GM19372 (cell line): ENCODE results near the gene RING1.
A peak's percentile ranks its signal among the peaks of the same experiment; 100 is the strongest.

Experiments used
- ATAC-seq: cut with Tn5 transposase; IDR thresholded peaks from one replicate; pipeline ENCODE4 v1.9.1; 2021; ENCODE audit warnings: mild to moderate bottlenecking, low read depth, moderate library complexity; ENCODE audit not compliant: unreplicated experiment

The RING1 gene

DNA sequence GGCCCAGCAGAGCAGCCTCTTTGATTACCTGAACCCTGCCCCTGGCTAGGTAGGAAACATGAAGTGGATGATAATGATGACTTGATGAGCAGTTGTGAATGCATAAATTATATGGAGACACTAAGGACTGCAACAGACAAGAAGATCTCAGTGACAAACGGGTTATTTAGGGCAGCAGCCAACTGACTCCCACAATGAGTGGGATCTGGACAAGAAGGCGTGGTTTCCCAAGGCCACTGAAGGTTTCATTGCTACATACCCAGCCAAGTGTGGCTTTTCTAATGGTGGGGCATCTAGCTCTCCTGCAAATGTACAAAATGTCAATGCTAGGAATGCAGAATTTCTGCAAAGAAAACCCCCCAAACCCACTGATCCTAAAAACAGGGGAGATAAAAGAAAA lies 29.4 kb downstream of the RING1 start:
- no peak for ATAC-seq

DNA sequence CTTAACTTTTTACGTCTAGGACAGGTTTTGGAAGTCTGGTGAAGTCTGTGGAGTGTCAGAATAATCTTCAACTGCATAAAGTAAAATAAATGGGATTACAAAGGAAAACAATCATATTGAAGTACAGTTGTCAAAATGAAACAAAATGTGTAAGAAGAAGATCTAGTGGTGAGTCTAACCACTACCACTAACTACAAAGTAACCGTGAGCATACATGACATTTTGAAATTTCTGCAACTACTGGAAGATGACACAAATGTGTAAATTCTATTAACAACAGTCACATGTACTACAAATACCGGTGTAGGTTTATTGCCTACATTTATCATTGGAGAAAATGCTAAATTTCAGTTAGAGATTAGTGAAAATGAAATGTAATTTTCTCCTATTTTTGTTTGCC lies 33.7 kb downstream of the RING1 start:
- no peak for ATAC-seq

DNA sequence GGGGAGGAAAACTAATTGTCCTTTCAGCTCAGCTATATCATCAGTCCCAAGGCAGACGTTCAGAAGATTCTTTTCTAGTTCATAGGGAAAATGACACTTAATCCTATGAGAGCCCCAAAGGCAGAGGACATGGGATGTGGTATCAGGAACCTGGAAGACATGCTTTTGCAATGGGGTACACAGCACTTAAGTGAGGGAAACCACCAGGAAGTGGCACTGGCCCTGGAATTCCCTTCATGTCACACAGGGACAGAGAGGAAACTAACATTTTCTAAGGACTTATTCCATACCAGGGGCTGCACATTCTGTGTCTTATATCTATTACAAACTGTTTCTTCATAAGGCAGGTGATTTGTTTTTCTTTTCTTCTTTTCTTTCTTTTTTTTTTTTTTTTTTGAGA lies 35.2 kb downstream of the RING1 start:
- ATAC-seq = no peak

DNA sequence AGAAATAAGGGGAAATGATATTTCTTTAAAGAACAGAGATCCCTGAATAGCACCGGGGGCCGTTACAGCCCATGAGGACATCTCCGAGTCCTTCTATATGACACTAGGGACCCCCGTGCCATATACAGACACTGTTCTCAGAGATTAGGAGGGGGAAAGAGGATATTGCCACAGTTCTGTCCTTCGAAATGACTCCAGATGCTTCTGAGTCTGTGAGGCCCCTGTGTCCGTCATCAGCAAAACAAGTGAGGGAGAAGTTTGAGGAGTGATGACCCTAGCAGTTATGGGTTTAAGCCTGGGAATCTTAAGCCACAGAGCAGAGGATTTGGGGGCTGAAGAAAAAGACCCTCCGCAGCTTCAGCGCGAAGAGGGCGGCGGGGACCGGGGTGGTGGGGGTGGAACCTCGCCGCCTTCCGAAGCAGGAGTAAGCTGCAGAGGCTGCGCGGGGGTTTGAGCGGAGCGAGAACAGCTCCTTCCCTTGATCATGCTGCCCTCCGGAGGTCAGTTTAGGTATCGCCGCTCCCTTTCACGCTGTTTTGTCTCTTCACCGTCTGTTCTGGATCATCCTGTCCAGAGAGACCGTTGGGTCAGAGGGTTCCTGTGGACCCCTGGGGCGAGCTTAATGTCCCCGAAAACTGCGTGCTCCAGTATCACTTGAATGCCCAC lies 39.8 kb downstream of the RING1 start:
- peak; percentile 34 for ATAC-seq

DNA sequence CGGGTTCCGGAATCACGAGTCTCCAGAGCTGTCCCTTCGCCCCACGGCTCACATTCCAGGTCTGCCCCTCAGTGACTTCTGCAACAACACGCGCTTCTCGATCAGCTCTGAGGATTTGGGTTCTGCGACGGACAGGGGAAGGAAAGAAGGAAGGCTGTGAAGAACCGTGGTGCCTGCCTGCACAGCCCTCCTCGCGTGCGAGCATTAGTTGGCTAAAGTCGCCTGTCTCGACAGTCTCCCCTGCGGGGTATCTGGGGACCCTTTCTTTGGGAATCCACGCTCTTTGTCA lies 40.3 kb downstream of the RING1 start:
- ATAC-seq = no peak

DNA sequence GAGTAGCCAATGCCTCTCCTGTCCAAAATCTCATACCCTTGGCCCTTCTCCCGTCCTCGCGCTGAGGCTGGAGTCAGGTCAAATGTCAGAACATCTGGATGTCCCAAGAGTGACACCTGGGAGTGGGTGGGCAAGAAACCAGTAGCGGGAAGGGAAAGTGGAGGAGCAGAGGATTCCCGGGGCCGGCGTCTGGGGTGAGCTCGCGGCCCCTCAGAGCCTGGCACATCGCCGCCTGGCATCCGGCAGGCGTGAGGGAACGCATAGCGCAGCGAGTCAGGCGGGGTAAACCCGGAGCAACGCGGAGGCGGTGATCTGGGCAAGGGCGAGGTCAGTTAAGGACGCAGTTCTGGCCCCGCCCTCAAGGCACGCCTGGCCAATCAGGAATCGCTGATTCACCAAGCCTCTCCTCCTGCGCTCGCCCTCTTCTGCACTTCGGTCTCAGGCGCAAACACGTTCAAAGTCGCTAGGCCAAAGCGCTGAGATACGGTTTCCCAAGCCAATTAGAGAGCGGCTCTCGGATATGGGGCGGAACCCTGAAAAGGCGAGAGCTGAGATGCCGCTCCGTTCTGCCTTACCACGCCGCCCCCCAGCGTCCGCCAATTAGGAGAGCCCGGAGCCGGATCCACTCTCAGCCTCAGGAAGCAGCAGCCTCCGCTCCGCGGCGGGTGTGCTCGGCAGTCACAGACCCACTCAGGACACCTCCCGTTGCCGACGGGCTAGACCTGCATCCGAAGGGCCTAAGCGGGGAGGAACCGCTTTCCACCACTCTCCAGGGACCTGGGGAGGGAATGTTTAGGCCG lies 40.8 kb downstream of the RING1 start:
- peak; percentile 86 for ATAC-seq

DNA sequence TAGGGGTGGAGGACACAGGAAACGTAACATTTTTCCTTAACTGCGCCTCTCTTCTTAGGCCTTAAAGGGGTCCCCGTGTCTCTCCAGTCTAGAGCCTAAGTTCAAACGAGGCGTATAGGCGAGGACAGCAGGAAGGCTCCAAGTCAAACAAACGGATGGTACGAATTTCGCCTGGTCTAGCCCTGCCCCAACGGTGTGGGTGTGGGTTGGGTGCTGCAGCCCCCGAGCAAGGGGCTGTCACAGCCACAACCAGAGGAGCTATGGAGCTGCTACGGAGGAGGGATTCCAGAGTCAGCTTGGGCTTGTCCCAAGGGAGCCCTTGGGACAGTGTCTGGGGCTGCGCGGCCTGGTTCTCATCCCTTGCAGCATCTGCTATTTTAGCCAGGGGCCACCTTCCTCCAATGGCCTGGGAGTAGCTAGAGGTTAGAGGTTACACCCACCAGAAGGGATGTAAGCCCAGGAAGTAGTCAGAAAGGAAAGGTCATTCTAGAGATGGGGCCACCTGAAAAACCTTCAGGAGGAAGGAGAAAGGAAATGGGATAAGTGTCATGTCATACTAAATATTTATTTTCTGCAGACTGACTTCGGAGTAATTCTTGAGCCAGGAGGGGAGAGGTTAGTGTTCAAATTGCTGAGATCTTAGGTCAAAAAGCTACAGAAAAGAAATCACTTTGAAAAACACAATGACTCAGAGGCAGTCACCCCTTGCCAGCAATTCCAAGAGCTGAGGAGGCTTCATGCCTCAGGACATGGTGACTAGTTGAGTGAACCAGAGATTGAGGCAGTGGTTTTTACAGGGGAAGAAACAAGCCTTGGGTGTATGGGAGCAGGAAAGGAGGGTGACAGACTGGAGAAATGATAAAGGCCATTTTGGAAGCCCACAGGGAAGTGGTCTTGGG lies 41.7 kb downstream of the RING1 start:
- no peak for ATAC-seq

DNA sequence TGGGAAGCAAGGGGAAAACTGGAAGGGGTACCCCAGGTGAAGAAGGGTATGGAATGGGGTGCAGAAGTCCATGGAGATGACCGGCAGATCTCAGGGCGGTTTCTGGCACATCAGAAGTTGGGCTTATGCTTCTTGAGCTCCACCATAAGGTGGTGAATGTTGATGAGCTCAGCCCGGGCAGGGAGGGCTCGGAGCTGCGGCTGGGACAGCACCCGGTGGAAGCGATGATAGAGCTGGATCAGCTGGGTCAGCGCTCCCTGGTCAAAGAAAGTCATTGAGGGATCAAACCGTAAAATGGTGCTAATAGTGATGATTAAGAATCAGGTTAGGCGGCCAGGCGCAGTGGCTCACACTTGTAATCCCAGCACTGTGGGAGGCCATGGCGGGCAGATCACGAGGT lies 42.4 kb downstream of the RING1 start:
- no peak for ATAC-seq

DNA sequence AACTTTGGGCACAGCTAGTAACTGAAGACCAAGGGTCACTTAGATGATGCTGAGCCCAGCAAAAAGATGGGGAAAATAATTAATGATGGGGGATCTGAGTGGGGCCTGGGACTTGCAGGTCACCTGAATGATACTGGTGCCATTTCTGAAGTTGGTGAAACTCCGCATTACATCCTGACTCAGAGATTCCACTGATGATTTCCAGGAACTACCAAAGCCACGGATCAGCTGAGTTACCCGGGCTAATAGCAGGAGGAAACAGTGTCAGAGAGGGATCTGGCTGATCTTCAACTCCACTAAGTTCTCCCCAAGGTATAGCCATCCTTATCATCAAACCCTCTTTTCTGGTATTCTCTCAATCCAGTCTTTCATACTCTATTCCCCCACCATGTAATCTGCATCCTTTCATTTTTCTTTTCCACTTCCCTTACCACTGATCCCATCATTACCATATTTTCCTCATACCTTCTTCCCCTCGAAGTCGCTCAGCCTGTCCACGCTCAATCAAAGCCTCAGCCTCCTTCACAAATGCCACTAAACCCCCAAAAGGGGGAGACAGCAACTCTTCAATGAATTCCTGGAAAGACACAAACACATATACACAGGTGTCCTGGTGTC lies 43.2 kb downstream of the RING1 start:
- no peak for ATAC-seq

DNA sequence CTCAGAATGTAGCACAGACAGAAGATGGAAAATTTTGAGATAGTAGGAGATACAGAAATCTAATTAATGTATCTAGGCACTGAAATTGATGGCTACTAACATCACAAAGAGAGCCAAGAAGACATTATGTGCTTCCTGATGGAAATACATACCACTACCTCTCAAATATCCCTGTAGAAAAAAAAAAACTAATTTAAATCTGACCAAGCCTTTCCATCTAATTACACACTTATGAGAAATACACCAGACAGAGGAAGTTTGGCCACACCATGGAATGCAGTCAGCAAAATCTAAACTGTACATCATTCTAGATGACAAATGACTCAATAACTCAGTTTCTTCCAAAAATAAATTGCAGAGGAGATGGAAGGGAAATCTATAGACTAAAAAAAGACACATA lies 44.5 kb downstream of the RING1 start:
- ATAC-seq = no peak

DNA sequence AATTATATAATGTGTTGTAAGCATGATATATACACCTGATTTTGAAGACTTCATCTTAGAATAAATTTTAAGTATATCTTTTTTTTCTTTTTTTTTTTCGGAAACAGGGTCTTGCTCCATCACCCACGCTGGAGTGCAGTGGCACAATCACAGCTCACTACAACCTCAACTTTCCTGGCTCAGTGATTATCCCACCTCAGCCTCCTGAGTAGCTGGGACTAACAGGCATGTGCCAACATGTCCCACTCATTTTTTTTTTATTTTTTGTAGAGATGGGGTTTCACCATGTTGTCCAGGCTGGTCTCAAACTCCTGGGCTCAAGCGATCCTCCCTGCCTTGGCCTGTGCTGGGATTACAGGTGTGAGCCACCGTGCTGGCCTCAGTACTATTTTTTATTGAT lies 46.3 kb downstream of the RING1 start:
- no peak for ATAC-seq

DNA sequence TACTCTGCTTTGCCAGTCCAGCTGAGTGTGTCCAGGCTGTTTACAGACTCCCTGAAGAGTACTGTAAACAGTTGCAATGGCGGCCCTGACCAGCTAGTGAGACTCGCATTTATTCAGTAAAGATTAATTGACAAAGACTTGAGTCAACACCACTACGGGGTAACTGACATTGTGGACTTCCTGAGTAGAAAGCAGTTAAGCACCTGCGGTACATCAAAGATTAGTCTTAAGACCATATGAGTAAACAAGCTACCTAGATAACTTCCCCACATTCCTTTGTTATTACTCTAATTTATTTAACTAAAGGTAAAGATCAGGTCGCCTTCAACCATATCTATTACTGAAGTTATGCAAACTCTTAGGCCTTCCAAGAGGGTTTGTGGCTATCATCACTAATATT lies 50.7 kb downstream of the RING1 start:
- ATAC-seq = no peak
